WTC11 (cell line): ENCODE measurements around the gene ATRIP. TPM values are rescaled to one million over a fixed set of nuclear protein-coding genes. Genes with fewer than 3 reads are reported as not detected.

Experiments used
- AR ChIP-seq: fragments of 250-450 bp; sonication (Bioruptor Pico); IDR thresholded peaks from 2 replicates; pipeline ENCODE4 v1.9.0; 2021; ENCODE audit warnings: mild to moderate bottlenecking
- EMX1 ChIP-seq: fragments of 250-450 bp; sonication (Bioruptor Pico); IDR thresholded peaks from 2 replicates; pipeline ENCODE4 v1.8.0; 2021; ENCODE audit warnings: mild to moderate bottlenecking
- ESRRA ChIP-seq: sonication (generic); formaldehyde crosslinking; IDR thresholded peaks from 2 replicates; pipeline ENCODE4 v1.8.1; 2022; ENCODE audit warnings: mild to moderate bottlenecking, missing genetic modification reagents, borderline replicate concordance
- ETV6 ChIP-seq: sonication (generic); formaldehyde crosslinking; IDR thresholded peaks from 2 replicates; pipeline ENCODE4 v1.8.1; 2022; ENCODE audit warnings: mild to moderate bottlenecking, missing genetic modification reagents
- HMGA2 ChIP-seq: fragments of 250-450 bp; sonication (Bioruptor Pico); IDR thresholded peaks from 2 replicates; pipeline ENCODE4 v1.4.0; 2021; ENCODE audit warnings: mild to moderate bottlenecking, moderate library complexity
- HMGXB4 ChIP-seq: sonication (generic); formaldehyde crosslinking; IDR thresholded peaks from 2 replicates; pipeline ENCODE4 v1.8.1; 2023; ENCODE audit warnings: mild to moderate bottlenecking, moderate library complexity, missing genetic modification reagents
- IRF1 ChIP-seq: sonication (generic); formaldehyde crosslinking; IDR thresholded peaks from 2 replicates; pipeline ENCODE4 v1.8.0; 2023; ENCODE audit warnings: missing genetic modification reagents
- JAZF1 ChIP-seq: fragments of 250-450 bp; sonication (Bioruptor Pico); IDR thresholded peaks from 2 replicates; pipeline ENCODE4 v1.9.0; 2021; ENCODE audit warnings: moderate library complexity, mild to moderate bottlenecking, inconsistent platforms
- PRDM15 ChIP-seq: sonication (generic); formaldehyde crosslinking; IDR thresholded peaks from 2 replicates; pipeline ENCODE4 v1.8.0; 2022; ENCODE audit warnings: missing genetic modification reagents
- RELA ChIP-seq: sonication (generic); formaldehyde crosslinking; IDR thresholded peaks from 2 replicates; pipeline ENCODE4 v1.8.1; 2022; ENCODE audit warnings: missing genetic modification reagents, mild to moderate bottlenecking, borderline replicate concordance
- RORB ChIP-seq: fragments of 250-450 bp; sonication (Bioruptor Pico); IDR thresholded peaks from 2 replicates; pipeline ENCODE4 v1.9.0; 2021; ENCODE audit warnings: mild to moderate bottlenecking
- TP53 ChIP-seq: sonication (generic); formaldehyde crosslinking; IDR thresholded peaks from 2 replicates; pipeline ENCODE4 v1.8.1; 2023; ENCODE audit warnings: mild to moderate bottlenecking, missing genetic modification reagents
- USF1 ChIP-seq: sonication (generic); formaldehyde crosslinking; IDR thresholded peaks from 2 replicates; pipeline ENCODE4 v1.8.0; 2022; ENCODE audit warnings: mild to moderate bottlenecking, missing genetic modification reagents
- ZNF512 ChIP-seq: sonication (generic); formaldehyde crosslinking; IDR thresholded peaks from 2 replicates; pipeline ENCODE4 v1.8.1; 2022; ENCODE audit warnings: missing genetic modification reagents, borderline replicate concordance
- ZSCAN18 ChIP-seq: fragments of 250-450 bp; sonication (Bioruptor Pico); IDR thresholded peaks from 2 replicates; pipeline ENCODE4 v2.1.2; 2022; ENCODE audit warnings: mild to moderate bottlenecking, moderate library complexity
- total RNA-seq: library from RNA; stranded (reverse); gene quantifications from 3 replicates; pipeline ENCODE4 v1.2.3, GENCODE V29; 2021
- TF ChIP-seq, protein P1 (sequence below): sonication (generic); formaldehyde crosslinking; IDR thresholded peaks from 2 replicates; pipeline ENCODE4 v1.8.0; 2023; ENCODE audit warnings: missing genetic modification reagents, mild to moderate bottlenecking, borderline replicate concordance
- TF ChIP-seq, protein P2 (sequence below): sonication (generic); formaldehyde crosslinking; IDR thresholded peaks from 2 replicates; pipeline ENCODE4 v1.8.1; 2023; ENCODE audit warnings: mild to moderate bottlenecking, missing genetic modification reagents, moderate library complexity
- TF ChIP-seq, protein P3 (sequence below): sonication (generic); formaldehyde crosslinking; IDR thresholded peaks from 2 replicates; pipeline ENCODE4 v1.8.1; 2022; ENCODE audit warnings: mild to moderate bottlenecking, moderate library complexity, missing genetic modification reagents

ATRIP gene
- total RNA-seq, 1 experiment from 2014 or later: 18.2 TPM

DNA sequence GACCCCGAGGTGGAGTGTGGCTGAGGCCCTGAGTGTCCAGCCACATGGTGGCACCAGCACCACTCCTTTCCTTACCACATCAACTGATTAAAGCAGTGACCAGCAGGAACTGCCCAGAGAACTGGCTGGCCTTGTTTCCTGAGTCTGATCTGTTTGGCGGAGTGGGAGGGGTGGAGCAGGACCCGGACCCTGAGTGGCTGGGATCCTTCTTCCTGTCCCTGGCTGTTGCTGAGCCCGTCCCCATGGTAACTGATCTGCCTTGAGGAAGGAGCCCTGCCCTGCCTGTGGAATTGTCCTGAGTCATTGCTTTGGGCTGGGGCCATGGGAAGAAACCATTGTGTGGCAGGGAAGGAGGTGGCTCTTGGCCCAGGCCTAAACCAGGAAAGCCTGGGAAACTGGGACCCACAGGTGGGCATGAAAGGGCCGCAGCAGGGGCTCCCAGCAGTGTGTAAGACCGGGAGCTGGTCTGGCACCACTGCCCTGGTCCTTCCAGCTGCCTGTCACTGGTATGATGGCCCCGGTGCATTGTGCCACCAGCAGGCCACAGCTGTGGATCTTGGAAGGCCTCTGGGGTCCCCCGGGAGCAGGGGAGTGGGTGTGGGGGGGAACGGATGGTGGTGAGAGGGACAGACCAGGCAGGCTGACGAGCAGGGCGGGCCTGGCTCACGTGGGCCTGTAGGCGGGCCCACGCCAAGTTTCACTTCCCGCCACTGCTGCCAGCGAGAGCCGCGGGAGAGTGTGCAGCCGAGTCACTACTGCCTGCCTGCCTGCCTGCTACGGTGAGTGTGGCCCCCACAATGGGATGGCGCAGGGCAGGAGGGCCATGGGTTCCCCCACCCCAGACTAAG, 19.2 kb downstream of the ATRIP start (continued):
- TF ChIP-seq RORB (CRISPR knock-in tag): no peak
- TF ChIP-seq, protein P1, sequence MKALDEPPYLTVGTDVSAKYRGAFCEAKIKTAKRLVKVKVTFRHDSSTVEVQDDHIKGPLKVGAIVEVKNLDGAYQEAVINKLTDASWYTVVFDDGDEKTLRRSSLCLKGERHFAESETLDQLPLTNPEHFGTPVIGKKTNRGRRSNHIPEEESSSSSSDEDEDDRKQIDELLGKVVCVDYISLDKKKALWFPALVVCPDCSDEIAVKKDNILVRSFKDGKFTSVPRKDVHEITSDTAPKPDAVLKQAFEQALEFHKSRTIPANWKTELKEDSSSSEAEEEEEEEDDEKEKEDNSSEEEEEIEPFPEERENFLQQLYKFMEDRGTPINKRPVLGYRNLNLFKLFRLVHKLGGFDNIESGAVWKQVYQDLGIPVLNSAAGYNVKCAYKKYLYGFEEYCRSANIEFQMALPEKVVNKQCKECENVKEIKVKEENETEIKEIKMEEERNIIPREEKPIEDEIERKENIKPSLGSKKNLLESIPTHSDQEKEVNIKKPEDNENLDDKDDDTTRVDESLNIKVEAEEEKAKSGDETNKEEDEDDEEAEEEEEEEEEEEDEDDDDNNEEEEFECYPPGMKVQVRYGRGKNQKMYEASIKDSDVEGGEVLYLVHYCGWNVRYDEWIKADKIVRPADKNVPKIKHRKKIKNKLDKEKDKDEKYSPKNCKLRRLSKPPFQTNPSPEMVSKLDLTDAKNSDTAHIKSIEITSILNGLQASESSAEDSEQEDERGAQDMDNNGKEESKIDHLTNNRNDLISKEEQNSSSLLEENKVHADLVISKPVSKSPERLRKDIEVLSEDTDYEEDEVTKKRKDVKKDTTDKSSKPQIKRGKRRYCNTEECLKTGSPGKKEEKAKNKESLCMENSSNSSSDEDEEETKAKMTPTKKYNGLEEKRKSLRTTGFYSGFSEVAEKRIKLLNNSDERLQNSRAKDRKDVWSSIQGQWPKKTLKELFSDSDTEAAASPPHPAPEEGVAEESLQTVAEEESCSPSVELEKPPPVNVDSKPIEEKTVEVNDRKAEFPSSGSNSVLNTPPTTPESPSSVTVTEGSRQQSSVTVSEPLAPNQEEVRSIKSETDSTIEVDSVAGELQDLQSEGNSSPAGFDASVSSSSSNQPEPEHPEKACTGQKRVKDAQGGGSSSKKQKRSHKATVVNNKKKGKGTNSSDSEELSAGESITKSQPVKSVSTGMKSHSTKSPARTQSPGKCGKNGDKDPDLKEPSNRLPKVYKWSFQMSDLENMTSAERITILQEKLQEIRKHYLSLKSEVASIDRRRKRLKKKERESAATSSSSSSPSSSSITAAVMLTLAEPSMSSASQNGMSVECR (CRISPR knock-in tag): peak; percentile 82; the same call in 1 of the 2 replicates
- TF ChIP-seq, protein P2, sequence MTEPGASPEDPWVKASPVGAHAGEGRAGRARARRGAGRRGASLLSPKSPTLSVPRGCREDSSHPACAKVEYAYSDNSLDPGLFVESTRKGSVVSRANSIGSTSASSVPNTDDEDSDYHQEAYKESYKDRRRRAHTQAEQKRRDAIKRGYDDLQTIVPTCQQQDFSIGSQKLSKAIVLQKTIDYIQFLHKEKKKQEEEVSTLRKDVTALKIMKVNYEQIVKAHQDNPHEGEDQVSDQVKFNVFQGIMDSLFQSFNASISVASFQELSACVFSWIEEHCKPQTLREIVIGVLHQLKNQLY (CRISPR knock-in tag): no peak
- no peak for TF ChIP-seq ZNF512 (CRISPR knock-in tag)
- peak; percentile 90 for TF ChIP-seq ETV6 (CRISPR knock-in tag)
- 0 out of 2 replicates have a peak, but pooled peaks have one; percentile 18 for TF ChIP-seq HMGXB4 (CRISPR knock-in tag)
- no peak for TF ChIP-seq TP53 (CRISPR knock-in tag)
- TF ChIP-seq AR (CRISPR knock-in tag): no peak
- TF ChIP-seq USF1: peak; percentile 52; the same call in 1 of the 2 replicates
- TF ChIP-seq EMX1: no peak
- TF ChIP-seq, protein P3, sequence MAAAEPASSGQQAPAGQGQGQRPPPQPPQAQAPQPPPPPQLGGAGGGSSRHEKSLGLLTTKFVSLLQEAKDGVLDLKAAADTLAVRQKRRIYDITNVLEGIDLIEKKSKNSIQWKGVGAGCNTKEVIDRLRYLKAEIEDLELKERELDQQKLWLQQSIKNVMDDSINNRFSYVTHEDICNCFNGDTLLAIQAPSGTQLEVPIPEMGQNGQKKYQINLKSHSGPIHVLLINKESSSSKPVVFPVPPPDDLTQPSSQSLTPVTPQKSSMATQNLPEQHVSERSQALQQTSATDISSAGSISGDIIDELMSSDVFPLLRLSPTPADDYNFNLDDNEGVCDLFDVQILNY (CRISPR knock-in tag): no peak
- TF ChIP-seq ESRRA (CRISPR knock-in tag): no peak
- no peak for TF ChIP-seq JAZF1 (CRISPR knock-in tag)
- peak; percentile 42 for TF ChIP-seq PRDM15 (CRISPR knock-in tag)
- TF ChIP-seq IRF1 (CRISPR knock-in tag): no peak
- TF ChIP-seq HMGA2 (CRISPR knock-in tag): no peak
- no peak for TF ChIP-seq ZSCAN18 (CRISPR knock-in tag)
- TF ChIP-seq RELA (CRISPR knock-in tag): no peak
